Measurements from ENCODE around the gene LSM10.

The LSM10 gene

DNA sequence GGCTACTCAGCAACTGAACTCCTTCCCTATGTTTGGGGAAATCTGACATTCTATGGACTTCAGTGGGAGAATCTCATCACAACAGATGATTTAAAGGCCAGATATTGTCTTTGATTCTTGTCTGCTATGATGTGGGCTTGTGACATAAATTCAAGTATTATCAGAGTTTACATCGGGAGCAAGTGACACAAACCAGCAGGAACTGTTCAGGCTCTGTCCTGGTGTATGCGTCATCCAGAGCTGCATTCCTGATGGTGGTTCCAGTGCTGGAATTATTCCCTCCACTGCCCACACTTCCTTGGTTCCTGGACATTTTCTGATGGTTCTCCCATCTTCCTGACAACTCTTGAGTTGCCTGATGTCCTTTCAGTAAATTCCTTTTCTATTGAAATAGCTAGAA, 10.8 kb upstream of the LSM10 start:
- H3K27me3 ChIP-seq (replicated peaks): no peaks in the 10 kb centered on the region
- in situ Hi-C loops (cut with HindIII; ENCODE audit: low pct_ligation_motif_present, low sequenced_read_pairs): no loop called here
- TF ChIP-seq, protein P1, sequence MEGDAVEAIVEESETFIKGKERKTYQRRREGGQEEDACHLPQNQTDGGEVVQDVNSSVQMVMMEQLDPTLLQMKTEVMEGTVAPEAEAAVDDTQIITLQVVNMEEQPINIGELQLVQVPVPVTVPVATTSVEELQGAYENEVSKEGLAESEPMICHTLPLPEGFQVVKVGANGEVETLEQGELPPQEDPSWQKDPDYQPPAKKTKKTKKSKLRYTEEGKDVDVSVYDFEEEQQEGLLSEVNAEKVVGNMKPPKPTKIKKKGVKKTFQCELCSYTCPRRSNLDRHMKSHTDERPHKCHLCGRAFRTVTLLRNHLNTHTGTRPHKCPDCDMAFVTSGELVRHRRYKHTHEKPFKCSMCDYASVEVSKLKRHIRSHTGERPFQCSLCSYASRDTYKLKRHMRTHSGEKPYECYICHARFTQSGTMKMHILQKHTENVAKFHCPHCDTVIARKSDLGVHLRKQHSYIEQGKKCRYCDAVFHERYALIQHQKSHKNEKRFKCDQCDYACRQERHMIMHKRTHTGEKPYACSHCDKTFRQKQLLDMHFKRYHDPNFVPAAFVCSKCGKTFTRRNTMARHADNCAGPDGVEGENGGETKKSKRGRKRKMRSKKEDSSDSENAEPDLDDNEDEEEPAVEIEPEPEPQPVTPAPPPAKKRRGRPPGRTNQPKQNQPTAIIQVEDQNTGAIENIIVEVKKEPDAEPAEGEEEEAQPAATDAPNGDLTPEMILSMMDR (IDR thresholded peaks at IDR 0.05; ENCODE audit: low read depth, low read length, missing control alignments): no peak
- no peaks in the 10 kb centered on the region for H3K36me3 ChIP-seq (replicated peaks)
- no peak overlapping the region for H3K27ac ChIP-seq
- H3K4me3 ChIP-seq (ENCODE audit: low read depth, low read length): no peak overlapping the region
- peak; percentile 15 for DNase-seq

DNA sequence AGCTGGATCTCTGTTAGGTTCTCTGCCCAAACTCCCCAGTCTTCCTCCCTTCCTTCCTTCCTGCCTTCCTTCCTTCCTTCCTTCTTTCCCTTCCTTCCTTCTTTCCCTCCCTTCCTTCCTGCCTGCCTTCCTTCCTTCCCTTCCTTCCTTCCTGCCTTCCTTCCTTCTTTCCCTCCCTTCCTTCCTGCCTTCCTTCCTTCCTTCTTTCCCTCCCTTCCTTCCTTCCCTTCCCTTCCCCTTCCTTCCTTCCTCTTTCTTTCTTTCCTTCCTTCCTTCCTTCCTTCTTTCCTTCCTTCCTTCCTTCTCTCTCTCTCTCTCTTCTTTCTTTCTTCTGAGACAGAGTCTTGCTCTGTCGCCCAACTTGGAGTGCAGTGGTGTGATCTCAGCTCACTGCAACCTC, 8.7 kb upstream of the LSM10 start:
- no peaks in the 10 kb centered on the region for H3K36me3 ChIP-seq (replicated peaks)
- in situ Hi-C loops (cut with HindIII; ENCODE audit: low pct_ligation_motif_present, low sequenced_read_pairs): no loop called here
- H3K27me3 ChIP-seq (replicated peaks): no peaks in the 10 kb centered on the region
- DNase-seq: no peak
- TF ChIP-seq, protein P1 (IDR thresholded peaks at IDR 0.05; ENCODE audit: low read depth, low read length, missing control alignments): no peak
- H3K4me3 ChIP-seq (ENCODE audit: low read depth, low read length): no peak overlapping the region
- H3K27ac ChIP-seq: no peak overlapping the region

DNA sequence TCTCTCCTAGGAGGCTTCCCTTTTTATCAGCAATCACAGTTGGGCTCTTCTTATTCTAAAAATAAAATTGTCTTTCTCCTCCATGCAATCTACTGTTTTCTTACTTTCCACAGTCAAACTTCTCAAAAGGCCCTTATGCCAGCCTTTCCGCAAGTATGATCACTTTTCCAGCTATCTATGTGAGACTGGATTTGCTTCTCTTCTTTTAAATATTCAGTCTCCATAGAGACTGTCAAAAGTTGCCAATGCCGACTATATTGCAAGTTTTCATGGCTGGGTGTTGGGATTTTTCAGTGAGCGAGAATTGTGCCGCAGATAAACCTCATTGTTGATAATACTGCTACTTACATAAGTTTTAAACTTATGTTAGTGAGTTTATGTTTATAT, 4.8 kb upstream of the LSM10 start:
- no peak for DNase-seq
- no peak overlapping the region for H3K27ac ChIP-seq
- no peak overlapping the region for H3K4me3 ChIP-seq (ENCODE audit: low read depth, low read length)
- TF ChIP-seq, protein P1 (IDR thresholded peaks at IDR 0.05; ENCODE audit: low read depth, low read length, missing control alignments): no peak
- in situ Hi-C loops (cut with HindIII; ENCODE audit: low pct_ligation_motif_present, low sequenced_read_pairs): no loop called here
- H3K36me3 ChIP-seq (replicated peaks): no peaks in the 10 kb centered on the region
- H3K27me3 ChIP-seq (replicated peaks): no peaks in the 10 kb centered on the region

DNA sequence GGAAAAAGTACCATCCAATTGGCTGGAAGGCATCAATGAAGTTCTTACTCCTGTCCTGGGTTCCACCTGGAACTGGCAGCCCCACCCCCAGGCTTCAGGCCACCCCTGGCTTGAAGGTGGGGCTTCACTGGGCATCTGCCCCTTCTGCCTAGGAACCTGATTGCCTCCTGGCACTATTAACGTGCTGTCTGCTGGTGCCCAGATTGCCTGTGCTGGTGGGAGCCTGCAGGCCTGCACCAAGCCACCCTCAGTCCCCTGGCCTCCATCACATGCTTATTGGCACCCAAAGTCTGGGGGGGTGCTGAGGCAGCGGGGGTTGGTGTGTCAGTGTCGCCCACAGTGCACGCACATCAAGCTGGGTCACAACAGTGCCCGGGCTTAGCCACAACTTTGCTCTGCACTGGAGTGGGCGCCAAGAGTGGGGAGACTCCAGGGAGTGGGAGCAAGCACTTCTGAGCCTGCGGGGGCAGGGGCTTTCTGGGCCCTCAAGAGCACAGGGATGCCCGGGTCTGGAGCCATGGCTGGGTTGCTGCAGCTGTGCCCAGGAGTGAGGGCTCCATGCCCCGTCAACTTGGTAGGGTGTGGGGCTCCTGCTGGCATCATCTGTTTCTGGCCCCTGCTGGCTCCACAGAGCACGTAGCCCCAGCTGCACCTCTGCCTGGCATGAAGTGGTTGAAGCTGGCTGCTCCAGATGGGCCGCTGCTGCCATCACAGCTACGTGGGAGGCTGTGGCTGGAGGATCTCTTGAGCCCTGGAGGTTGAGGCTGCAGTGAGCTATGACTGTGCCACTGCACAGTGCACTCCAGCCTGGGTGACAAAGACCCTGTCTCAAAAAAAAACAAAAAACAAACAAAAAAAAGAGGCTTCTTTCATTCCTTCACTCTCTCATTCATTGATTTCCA, 4.1 kb upstream of the LSM10 start:
- H3K27me3 ChIP-seq (replicated peaks): no peaks in the 10 kb centered on the region
- TF ChIP-seq, protein P1 (IDR thresholded peaks at IDR 0.05; ENCODE audit: low read depth, low read length, missing control alignments): no peak
- peak overlapping the region; percentile 47 for H3K27ac ChIP-seq
- peak overlapping the region; percentile 29 for H3K4me3 ChIP-seq (ENCODE audit: low read depth, low read length)
- in situ Hi-C loops (cut with HindIII; ENCODE audit: low pct_ligation_motif_present, low sequenced_read_pairs): no loop called here
- no peak for DNase-seq
- H3K36me3 ChIP-seq (replicated peaks): no peaks in the 10 kb centered on the region

DNA sequence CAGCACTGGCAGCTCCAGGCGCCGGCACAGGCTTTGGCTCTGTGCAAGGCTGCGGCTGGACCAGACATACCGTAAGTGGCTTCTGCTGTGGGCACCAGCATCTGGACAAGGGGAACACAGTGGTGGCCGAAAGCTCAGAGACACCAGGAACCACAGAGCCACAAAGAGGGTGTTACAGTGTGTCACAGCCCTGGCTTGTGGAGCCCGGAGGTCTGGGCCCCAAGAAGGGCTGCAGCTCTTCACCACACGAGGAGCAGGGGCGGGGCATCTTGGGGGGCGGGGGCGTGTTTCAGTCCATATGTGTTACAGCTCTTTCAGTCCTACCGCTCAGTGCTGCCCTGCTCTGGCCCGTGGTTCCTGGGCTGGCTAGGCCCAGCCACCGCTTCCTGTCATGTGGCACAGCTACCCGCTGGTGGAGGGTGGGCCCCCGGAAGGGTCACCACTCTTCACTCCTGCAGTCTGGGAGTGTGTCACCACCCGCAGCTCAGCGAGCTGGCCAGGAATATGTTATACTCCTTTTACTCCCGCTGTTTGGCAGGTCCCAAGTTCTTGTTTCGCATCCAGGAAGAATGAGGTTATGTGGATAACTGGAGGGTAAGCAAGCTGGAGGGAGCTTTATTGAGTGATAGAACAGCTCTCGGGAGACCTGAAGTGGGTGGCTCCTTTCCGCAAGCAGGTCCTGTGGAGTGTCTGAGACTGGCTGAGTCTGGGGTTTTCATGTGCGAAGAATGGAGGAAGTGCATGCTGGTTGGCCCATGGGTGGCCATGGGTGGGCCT, 3.3 kb upstream of the LSM10 start:
- H3K36me3 ChIP-seq (replicated peaks): no peaks in the 10 kb centered on the region
- H3K27ac ChIP-seq: peak overlapping the region; percentile 47
- TF ChIP-seq, protein P1 (IDR thresholded peaks at IDR 0.05; ENCODE audit: low read depth, low read length, missing control alignments): no peak
- in situ Hi-C loops (cut with HindIII; ENCODE audit: low pct_ligation_motif_present, low sequenced_read_pairs): no loop called here
- no peaks in the 10 kb centered on the region for H3K27me3 ChIP-seq (replicated peaks)
- H3K4me3 ChIP-seq (ENCODE audit: low read depth, low read length): peak overlapping the region; percentile 29
- peak; percentile 68 for DNase-seq
